Measurements from ENCODE around the gene GALM. TPM values are rescaled to one million over a fixed set of nuclear protein-coding genes. Genes with fewer than 3 reads are reported as not detected.
"Not testable (repeated sequence)": the region's sequence is repeated elsewhere in the genome, so short reads cannot be mapped to it uniquely, and the experiment has no call there.

The GALM gene
- total RNA-seq, 1 donor from 2014 or later, result 15.6 TPM

DNA sequence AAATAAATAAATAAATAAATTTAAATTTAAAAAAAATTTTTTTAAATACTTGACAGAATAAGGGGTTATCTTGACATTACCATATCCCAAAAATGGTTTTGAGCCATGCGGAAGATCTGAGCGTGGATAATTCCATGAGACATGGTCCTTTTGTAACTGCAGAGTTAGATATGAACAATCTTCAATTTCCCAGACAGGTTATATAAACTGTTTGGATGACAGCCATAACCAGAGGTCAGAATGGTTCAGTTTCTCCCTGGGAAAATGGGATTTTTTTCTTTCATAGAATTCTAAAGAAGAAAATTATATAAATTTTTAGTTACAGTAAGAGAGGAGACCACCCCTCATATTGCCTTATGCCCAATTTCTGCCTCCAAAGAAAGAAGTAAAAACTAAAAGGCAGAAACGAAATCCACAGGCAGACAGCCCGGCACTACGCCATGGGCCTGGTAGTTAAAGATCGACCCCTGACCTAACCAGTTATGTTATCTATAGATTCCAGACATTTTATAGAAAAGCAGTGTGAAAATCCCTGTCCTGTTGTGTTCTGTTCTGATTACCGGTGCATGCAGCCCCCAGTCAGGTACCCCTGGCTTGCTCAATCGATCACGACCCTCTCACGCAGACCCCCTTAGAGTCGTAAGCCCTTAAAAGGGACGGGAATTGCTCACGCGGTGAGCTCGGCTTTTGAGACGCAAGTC lies 3.0 kb downstream of the GALM start:
- ATAC-seq, result no peak
- intact Hi-C loops (cut with DNase I), result no loop called here
- no peak for DNase-seq (ENCODE audit: missing footprints)

DNA sequence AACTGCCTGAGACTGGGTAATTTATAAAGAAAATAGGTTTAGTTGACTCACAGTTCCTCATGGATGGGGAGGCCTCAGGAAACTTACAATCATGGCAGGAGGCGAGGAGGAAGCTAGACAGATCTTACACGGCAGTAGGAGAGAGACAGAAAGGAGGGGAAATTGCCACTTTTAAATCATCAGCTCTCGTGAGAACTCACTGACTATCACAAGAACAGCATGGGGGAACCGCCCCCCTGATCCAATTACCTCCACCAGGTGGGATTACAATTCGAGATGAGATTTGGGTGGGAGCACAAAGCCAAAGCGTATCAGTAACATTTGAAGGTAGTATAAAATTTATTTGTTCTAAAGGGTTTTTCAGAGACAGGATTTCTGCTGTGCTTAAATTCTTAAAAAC lies 5.4 kb downstream of the GALM start:
- intact Hi-C loops (cut with DNase I), result no loop called here
- no peak for DNase-seq (ENCODE audit: missing footprints)
- no peak for ATAC-seq

DNA sequence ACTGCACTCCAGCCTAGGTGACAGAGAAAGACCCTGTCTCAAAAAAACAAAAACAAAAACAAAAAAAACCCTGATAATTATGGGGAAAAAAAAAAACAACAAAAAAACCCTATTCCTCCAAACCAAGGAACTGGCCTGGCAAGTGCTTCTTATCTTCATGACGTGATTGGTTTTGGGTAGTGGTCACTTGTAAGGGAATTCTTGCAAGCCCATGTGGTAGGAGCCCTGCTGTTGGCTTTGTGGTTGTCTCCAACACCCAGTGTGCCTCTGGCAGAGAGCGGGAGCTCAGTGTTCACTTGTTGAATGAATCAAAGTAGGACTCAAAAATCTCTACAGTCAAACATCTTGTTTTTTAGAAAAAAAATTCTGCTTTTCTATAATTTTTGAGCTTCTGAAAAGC lies 6.0 kb downstream of the GALM start:
- DNase-seq (ENCODE audit: missing footprints), result no peak
- ATAC-seq, result no peak
- intact Hi-C loops (cut with DNase I), result no loop called here

DNA sequence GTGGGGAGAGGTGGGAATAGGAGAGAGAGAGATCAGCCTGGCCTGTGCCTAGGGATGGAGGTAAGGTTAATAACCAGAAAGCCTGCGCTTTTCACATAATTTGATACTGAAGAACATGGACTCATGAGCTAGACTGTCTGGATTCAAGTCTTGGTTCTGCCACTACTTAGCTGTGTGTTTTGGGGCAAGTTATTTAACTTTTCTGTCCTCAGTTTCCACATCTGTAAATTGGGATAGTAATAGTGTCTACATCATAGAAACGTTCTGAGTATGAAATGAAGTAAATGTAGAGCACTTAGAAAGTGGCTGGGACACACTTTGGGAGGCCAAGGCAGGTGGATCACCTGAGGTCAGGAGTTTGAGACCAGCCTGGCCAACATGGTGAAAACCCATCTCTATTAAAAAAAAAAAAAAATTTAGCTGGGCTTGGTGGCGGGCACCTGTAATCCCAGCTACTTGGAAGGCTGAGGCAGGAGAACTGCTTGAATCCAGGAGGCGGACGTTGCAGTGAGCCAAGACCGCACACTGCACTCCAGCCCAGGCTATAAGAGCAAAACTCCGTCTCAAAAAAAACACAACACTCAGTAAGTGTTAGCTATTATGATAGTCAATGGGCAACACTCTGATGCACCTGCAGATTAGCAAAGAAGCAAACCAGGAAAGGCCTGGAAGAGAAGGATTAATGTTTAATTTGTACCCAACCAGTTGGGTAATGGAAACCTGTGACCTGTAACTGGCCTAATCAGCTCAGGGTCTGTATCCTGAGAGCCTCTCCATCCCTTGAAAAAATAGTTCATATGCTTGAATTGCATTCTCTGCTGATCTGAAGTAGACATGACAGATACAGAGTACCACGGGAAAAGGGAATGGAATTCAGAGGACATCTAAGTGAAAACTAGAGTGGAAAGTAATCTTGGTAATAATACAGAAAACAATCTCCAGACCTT lies 6.8 kb downstream of the GALM start:
- intact Hi-C loops (cut with DNase I), result no loop called here
- DNase-seq (ENCODE audit: missing footprints), result no peak

DNA sequence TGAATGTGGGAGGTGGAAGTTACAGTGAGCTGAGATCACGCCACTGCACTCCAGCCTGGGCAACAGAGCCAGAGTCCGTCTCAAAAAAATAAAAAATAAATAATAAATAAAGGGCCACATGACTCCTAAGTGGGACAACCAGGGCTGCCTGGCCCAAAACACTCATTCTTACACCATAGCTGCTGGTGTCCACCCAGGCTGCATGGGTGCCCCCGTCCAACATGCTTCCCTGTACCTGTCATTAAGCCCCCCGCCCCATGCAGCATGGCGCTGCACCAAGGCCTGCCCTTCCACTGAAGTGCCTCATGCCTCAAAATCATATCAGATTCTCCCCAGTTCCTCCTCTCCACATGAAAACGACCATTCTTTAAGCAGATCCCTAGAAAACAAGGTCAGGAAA lies 10.8 kb downstream of the GALM start:
- ATAC-seq, result no peak
- intact Hi-C loops (cut with DNase I), result no loop called here
- no peak for DNase-seq (ENCODE audit: missing footprints)

More for the DNA sequence above, 6.8 kb downstream of the GALM start:
- no peak for ATAC-seq

DNA sequence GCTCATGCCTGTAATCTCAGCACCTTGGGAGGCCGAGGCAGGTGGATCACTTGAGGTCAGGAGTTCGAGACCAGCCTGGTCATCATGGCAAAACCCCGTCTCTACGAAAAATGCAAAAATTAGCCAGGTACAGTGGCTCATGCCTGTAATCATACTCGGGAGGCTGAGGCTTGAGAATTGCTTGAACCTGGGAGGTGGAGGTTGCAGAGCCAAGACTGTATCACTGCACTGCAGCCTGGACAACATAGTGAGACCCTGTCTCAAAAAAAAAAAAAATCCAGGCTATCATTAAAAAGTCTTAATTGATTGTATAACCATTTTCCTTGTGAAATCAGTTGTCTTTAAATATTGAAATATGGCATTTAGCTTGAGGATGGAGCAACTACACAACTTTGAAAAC lies 15.0 kb downstream of the GALM start:
- ATAC-seq; intact Hi-C loops (cut with DNase I); DNase-seq (ENCODE audit: missing footprints): not testable (repeated sequence)

DNA sequence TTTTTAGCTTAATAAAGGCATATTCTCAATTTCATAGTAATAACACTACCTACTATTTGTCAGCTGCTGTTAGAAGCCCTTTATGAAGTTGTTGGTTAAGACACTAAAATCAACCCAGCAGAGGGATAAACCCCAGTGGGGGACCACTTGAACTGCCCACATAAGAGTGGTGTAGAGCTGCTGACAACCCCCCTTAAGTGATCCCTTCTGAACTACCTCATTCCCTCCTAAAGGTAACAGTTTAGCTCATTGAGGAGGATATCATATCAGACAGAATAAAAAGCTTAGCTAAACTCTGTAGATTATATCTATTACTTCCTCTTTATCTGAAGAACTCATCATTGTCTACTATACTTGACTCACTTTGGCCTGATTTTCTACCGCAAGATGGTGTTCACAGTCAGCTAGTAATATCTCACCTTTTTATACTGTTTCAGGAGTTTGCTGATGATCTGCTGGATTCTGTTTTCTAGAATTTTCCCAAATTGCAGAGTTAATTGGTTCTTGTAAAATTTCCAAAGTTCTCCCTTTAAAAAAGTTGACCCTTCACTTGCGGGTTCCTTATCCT lies 16.2 kb downstream of the GALM start:
- DNase-seq (ENCODE audit: missing footprints), result no peak
- intact Hi-C loops (cut with DNase I), result no loop called here
- no peak for ATAC-seq

DNA sequence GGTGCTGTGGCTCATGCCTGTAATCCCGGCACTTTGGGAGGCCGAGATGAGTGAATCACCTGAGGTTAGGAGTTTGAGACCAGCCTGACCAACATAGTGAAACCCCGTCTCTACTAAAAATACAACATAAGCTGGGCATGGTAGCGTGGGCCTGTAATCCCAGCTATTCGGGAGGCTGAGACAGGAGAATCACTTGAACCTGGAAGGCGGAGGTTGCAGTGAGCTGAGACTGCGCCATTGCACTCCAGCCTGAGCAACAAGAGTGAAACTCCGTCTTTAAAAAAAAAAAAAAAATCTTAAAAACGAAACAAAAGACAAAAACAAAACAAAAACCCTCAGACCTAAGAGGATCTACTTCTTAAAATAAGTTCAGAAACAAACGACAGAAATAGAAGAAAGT lies 16.7 kb downstream of the GALM start:
- intact Hi-C loops (cut with DNase I); ATAC-seq; DNase-seq (ENCODE audit: missing footprints): not testable (repeated sequence)

DNA sequence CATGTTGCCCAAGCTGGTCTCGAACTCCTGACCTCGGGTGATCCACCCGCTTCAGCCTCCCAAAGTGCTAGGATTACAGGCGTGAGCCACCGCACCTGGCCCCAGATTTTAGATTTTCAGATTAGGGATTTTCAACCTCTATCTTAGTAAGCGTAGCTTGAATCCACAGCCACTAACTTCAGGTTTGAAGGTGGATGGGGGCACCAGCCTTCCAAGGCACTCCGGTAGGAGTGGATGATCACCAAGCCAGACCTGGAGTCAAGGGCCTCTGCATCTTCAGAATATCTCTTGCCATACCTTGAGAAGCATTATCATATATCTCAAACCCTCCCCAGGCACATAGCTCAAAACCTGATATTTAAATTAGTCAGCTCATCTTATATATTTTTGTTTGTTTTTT lies 17.9 kb downstream of the GALM start:
- DNase-seq (ENCODE audit: missing footprints) (no peak), ATAC-seq (no peak)
- intact Hi-C loops (cut with DNase I), result no loop called here

DNA sequence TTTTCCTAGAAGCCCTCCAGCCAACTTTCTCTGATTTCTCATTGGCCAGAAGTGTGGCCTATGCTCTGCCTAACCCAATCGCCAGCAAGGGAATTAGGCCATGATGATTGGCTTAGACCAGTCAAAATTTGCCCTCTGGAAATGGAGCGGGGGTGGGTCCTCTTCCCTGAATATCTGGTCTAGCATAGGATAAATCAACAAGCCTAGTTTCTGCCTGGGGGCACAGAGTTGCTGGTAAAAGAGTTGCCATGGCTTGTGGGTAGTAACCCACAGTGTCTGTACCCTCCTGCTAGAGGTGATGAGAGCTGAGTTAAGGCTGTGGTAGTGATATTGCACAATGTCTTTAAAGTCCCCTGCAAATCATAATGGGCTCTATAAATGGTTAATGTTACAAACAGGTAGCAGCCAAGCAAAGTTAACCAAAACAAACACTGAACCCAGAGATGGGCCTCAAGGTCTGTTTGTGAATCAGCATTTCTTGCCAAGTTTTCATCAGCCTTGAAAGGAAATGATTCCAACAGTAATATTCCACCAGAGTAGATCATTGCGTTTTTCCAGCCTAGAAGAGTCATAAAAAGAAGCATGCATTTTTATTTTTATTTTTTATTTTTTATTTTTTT lies 19.3 kb downstream of the GALM start:
- no peak for ATAC-seq
- DNase-seq (ENCODE audit: missing footprints), result no peak
- intact Hi-C loops (cut with DNase I), result no loop called here

DNA sequence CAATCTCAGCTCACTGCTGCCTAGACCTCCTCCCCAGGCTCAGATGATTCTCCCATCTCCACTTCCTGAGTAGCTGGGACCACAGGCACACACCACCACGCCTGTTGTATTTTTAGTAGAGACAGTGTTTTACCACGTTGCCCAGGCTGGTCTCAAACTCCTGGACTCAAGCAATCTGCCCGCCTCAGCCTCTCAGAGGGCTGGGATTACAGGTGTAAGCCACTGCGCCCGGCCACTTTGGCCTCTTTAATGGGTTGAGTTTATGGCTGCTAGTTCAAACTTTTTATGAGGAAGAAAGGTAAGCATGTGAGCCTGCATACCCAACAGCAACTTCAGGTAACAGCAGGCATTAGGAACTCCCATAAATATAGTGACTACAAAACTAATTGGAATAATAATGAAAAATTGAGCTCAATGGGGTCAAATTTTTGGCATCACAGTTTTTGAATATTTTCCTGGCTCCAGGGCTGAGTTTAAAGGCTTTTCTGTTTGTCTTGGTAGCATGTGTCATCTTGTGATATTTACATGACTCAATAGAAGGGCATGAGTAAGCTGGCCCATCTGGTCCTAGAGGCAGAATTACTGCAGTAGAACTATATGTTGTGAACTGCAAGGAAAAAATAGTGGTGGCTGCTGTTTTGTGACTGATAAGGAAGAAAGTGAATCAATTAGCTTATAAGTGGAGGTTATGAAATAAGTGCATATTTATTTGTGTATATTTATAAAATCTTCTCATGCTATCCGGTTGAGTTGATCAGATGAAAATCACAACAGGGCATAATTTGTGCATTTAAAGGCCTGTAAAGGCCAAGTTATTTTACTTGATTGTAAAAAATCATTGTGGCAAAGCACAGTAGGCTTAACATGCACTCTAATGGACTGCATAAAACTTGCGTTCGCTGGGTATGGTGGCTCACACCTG lies 24.8 kb downstream of the GALM start:
- intact Hi-C loops (cut with DNase I), result no loop called here
- ATAC-seq, result no peak
- DNase-seq (ENCODE audit: missing footprints), result no peak

DNA sequence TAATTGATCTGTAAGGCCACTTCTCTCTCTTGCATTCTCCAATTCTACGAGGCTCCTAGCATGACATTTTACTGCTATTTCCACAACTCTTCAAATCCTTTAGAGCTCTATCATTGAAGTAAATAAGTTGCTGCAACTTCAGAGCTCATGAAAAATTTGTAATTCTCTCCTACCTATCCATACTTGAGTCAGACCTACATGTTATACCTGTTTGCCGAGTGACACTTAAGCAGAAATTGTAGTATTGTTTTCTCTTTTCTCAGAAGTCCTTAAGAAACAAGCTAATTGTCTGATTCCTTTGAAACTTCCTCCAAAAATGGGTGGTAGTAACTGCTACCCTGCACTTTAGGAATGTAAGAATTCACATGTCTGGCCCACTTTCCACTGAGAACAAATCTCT lies 26.1 kb downstream of the GALM start:
- intact Hi-C loops (cut with DNase I), result no loop called here
- ATAC-seq (no peak), DNase-seq (ENCODE audit: missing footprints) (no peak)

DNA sequence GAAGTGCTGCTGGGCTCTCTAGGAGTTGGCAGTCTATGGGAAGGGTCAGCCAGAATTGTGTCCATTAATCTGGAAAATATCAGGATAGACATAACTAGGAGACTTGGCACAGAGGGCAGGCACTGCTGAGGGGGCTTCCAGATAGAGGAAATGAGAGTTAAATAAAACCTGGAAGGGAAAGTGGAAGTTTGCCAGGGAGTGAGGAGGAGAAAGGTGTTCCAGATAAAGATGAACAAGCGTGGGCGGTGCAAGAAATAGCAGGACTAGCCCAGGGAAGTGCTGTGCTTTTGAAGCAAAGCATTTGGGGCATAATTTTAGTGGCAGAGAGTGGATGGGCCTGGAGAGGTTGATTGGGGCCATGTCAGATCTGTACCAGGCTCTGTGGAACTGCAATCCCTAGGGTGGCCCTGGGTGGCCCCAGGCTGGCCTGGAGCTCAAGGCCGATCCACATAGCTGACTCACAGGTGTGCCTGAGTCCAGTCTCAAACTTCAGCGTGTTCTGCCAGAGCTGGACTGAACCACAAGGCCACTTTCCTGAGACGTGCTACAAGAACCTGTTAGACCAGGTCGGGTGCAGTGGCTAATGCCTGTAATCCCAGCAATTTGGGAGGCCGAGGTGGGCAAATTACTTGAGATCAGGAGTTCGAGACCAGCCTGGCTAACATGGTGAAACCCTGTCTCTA lies 26.9 kb downstream of the GALM start:
- DNase-seq (ENCODE audit: missing footprints) (no peak), ATAC-seq (no peak)
- intact Hi-C loops (cut with DNase I), result no loop called here

DNA sequence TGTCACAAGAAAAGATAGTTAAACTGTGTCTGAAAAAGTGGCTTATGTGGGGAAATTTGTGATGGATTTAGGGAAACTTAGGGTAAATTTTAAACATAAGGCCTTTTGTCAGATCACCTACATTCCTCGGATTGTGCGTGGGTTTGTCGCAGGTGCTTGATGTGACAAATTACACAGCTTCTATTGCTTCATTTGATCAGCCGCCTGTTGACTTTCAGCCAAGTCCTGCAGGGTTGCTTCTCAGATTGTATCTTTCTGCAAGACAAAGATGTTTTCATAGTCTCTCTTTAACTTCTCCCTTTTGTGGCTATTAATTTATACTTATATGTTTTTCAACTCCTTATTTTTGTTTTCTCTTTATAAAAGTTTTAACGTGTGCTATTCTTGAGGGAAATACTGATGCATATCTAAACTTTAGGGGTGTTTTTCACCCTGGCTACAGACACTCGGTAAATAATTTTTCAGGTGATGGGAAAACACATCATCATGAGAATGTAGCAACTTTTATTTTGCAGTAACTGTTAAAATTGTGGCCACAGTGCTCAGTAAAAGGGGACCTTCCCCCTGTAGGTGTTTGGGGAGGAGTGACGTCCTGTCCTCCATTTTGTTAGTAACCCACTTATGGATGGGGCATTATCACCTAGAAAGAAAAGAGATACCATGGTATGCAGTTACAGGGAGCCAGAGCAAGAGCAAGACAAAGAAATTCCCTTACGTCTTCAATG lies 31.4 kb downstream of the GALM start:
- ATAC-seq, result no peak
- intact Hi-C loops (cut with DNase I), result no loop called here
- DNase-seq (ENCODE audit: missing footprints), result no peak

DNA sequence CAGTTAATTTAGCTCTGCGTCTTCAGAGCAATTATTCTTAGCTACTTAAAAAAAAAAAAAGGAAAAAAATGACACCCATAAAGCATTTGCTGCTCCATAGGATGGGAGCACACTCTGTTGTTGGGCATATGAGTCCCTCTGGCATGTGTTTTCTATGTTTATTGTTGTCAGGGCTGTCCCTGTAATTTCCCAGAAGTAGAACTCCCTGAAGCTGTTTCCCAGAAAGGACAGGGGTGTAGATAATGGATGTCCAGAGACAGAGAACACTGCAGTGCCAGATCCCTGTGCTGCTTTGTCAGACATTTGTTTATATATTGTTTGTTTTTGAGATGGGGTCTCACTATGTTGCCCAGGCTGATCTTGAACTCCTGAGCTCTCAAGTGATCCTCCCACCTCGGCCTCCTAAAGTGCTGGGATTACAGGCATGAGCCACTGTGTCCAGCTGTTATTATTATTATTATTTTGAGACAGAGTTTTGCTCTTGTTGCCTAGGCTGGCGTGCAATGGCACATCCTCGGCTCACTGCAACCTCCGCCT lies 32.6 kb downstream of the GALM start:
- DNase-seq (ENCODE audit: missing footprints) (no peak), ATAC-seq (no peak)
- intact Hi-C loops (cut with DNase I), result no loop called here

DNA sequence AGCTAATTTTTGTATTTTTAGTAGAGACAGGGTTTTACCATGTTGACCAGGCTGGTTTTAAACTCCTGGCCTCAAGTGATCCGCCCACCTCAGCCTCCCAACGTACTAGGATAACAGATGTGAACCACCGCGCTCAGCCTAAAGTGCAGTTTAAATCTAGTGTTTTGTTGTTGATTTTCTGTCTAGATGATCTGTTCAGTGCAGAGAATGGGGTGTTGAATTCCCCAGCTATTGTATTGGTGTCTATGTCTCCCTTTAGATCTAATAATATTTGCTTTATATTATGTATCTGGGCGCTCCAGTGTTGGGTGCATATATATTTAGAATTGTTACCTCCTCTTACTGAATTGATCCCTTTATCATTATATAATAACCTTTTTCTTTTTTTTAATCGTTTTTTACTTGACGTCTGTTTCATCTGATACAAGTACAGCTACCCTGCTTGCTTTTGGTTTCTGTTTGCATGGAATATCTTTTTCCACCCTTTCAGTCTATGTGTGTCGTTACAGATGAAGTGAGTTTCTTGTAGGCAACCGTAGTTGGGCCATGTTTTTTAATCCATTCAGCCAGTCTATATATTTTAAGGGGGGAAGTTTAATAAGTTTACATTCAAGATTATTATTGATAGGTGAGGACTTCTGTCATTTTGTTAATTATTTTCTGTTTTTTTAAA lies 34.3 kb downstream of the GALM start:
- ATAC-seq (no peak), DNase-seq (ENCODE audit: missing footprints) (no peak)
- intact Hi-C loops (cut with DNase I), result no loop called here
